AG10803 (cell line): ENCODE results near the gene ADPRHL1.

Experiments
- DNase-seq: peaks from one replicate; pipeline ENCODE4 v3.0.0; 2010; ENCODE audit warnings: low read depth
- H3K4me3 ChIP-seq: 2 replicates; pipeline ENCODE4 v1.5.1; 2011; ENCODE audit warnings: mild to moderate bottlenecking, low read length, control low read depth
- CTCF ChIP-seq: conservative IDR thresholded peaks from 2 replicates; pipeline ENCODE4 v1.5.1; 2011; ENCODE audit warnings: mild to moderate bottlenecking, low read length, control low read depth, inconsistent platforms

Gene ADPRHL1

GRCh38 chr13:113408562-113408961 is 44.7 kb downstream of the ADPRHL1 start:
- TF ChIP-seq CTCF: no peak
- no peak overlapping the region for H3K4me3 ChIP-seq
- no peak for DNase-seq

DNA sequence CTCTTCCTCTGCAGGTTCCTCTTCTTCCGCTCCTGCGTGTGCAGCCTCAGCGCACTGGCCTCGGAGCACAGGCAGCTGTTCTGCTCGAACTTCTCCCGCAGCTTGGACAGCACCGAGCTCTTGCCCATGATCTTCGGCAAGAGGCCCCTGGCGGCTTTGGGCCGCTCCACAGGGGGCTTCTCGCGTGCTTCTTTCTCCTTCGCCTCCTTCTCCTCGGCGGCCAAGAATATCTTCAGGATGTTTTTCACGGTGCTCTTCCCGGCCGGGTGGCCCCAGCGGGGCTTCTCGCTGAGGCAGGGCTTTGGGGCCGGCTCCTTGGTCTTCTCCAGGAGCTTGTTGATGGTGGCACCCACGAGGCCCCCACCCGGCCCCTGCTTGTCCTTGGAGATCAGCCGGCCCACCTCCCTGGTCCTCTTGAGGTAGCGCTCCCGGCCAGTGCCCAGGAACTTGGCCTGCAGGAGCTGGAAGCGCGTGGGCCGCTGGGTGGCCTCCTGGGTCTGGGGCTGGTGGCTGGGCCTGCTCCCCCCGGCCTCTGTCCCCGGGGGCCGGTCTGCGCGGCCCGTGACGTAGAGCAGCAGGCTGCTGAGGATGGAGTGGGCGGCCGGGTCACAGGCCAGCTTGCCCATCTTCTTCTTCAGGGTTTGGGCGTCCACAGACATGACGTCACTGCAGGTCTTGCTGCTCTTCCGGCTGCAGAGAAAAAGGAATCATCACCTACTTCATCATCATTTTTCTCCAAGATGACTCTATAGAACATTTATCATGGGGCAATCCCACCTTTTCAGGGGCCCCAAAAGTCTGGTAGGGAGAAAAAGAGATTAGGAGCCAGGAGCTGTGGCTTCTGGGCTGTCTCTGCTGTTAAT is 45.5 kb downstream of the ADPRHL1 start:
- H3K4me3 ChIP-seq: no peak overlapping the region
- no peak for TF ChIP-seq CTCF

DNA sequence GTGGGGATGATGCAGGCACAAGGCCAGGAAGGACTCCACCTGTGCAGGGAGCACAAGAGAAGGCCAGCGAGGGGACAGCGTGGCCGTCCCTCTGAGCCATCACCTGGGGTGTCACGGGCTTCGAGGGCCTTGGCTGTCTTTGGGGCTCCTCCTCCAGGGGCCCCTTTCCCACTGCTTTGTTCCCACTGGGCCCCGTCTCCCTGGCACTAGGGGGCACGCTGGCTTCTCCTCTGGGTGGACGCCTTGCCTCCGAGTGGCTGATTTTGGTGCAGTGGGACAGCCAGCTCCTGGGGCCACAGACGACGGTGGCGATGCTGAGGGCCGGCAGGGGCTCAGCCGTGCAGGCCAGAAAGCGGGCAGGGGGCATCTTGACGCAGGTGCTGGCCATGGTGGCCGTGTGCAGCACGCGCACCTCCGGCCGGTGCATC is 46.2 kb downstream of the ADPRHL1 start:
- TF ChIP-seq CTCF: no peak
- H3K4me3 ChIP-seq: no peak overlapping the region
- no peak for DNase-seq

More for the DNA sequence above, 45.5 kb downstream of the ADPRHL1 start:
- DNase-seq: no peak

- no peak overlapping the region for H3K4me3 ChIP-seq
- no peak for DNase-seq
- no peak for TF ChIP-seq CTCF
These were observed 46.8 kb downstream of the ADPRHL1 start for GRCh38 chr13:113406321-113407102.

DNA sequence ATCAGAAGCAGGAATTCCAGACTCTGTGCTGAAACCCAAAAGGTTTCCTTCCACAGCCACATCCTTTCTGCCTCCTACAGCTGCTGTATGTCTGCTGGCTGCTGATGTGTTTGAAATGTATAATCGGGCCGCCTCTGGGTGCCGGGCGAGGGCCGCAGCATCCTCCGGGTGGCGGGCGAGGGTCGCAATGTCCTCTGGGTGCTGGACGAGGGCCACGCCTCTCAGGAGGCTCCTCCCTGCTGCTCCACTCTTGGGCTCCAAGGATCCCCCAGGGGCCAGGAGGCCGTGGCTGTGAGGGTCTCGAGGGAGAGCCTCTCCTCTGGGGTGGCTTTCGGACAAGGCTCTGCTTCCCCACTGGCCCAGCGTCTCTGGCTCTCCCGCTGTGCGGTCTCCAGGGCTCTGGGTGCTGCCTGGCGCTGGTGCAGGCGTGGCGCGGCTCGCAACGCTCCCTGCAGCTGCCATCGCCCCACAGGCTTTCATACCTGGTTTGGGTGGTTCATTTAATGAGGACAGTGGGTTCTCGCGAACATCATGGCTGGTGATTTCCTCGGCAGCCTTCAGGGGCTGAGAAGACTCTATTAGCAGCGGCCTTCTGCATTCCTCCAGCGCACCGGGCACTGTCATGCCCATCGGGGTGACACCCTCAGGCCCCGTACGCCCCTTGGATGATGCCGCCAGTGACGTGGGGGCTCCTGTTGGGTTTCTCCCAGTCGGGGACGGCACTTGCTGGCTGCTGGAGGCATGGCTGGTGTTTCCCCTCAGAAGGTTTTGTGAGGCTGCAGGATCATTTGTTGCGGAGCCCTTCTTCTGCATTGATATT is 47.6 kb downstream of the ADPRHL1 start:
- DNase-seq: no peak
- no peak for TF ChIP-seq CTCF
- H3K4me3 ChIP-seq: no peak overlapping the region

GRCh38 chr13:113404723-113405471 is 48.4 kb downstream of the ADPRHL1 start:
- no peak for DNase-seq
- H3K4me3 ChIP-seq: no peak overlapping the region

More at GRCh38 chr13:113404723-113405471, 48.4 kb downstream of the ADPRHL1 start:
- no peak for TF ChIP-seq CTCF
